K562 (cell line): ENCODE data around the gene PHF12. TPM values are rescaled to one million over a fixed set of nuclear protein-coding genes. Genes with fewer than 3 reads are reported as not detected.

Experiments
- ARID3A ChIP-seq: IDR thresholded peaks from 2 replicates; pipeline ENCODE4 v1.6.1; 2012; ENCODE audit warnings: low read depth, low read length, improper control_type of control experiment, borderline replicate concordance
- ATF6 ChIP-seq: sonication (generic); formaldehyde crosslinking; IDR thresholded peaks from 2 replicates; pipeline ENCODE4 v1.4.0; 2020; ENCODE audit warnings: mild to moderate bottlenecking, missing genetic modification reagents
- DPF2 ChIP-seq: fragments of 450-650 bp; IDR thresholded peaks from 2 replicates; pipeline ENCODE4 v1.6.1; 2016
- E2F1 ChIP-seq: sonication (generic); formaldehyde crosslinking; IDR thresholded peaks from 2 replicates; pipeline ENCODE4 v1.8.1; 2023; ENCODE audit warnings: mild to moderate bottlenecking, missing genetic modification reagents, moderate library complexity
- FOXA3 ChIP-seq, 2 experiments: fragments of 450-650 bp in 1 of 2; sonication (generic) in 1 of 2; formaldehyde crosslinking; IDR thresholded peaks in 1 of 2; conservative IDR thresholded peaks in 1 of 2; 2 replicates each; pipeline versions ENCODE4 v1.4.0 to v1.8.0; 2020 to 2022; ENCODE audit warnings: mild to moderate bottlenecking in 2 of 2, missing genetic modification reagents in 1 of 2
- FOXJ2 ChIP-seq: fragments of 200-800 bp; sonication (Bioruptor generic); IDR thresholded peaks from 2 replicates; pipeline ENCODE4 v1.6.1; 2016; ENCODE audit warnings: missing genetic modification characterization, missing compliant biosample characterization
- FOXP1 ChIP-seq: sonication (generic); formaldehyde crosslinking; IDR thresholded peaks from 2 replicates; pipeline ENCODE4 v1.8.0; 2022; ENCODE audit warnings: mild to moderate bottlenecking, missing genetic modification reagents
- HCFC1 ChIP-seq: IDR thresholded peaks from 2 replicates; pipeline ENCODE4 v1.6.1; 2012; ENCODE audit warnings: low read depth, low read length, improper control_type of control experiment
- MLLT1 ChIP-seq, 2 experiments: fragments of 450-650 bp; IDR thresholded peaks; 2 replicates each; pipeline ENCODE4 v1.6.1; 2016
- RBM14 ChIP-seq: fragments of 200-400 bp; formaldehyde crosslinking; IDR thresholded peaks from 2 replicates; pipeline ENCODE4 v1.6.1; 2018; ENCODE audit warnings: low read depth, mild to moderate bottlenecking, low read length, moderate library complexity, borderline replicate concordance; ENCODE audit not compliant: insufficient read depth
- SLC30A9 ChIP-seq: fragments of 250-450 bp; sonication (Bioruptor Pico); IDR thresholded peaks from 2 replicates; pipeline ENCODE4 v1.8.0; 2022; ENCODE audit warnings: mild to moderate bottlenecking, moderate library complexity
- SPI1 ChIP-seq: IDR thresholded peaks from 2 replicates; pipeline ENCODE4 v1.6.1; 2011; ENCODE audit warnings: low read depth, low read length, control low read depth, borderline replicate concordance
- ZBTB5 ChIP-seq: fragments of 450-650 bp; IDR thresholded peaks from 2 replicates; pipeline ENCODE4 v1.6.1; 2017; ENCODE audit warnings: antibody characterized with exemption
- ZNF282 ChIP-seq: sonication (generic); formaldehyde crosslinking; IDR thresholded peaks from 2 replicates; pipeline ENCODE4 v1.8.1; 2023; ENCODE audit warnings: missing genetic modification reagents
- ZNF324 ChIP-seq: fragments of 250-450 bp; sonication (Bioruptor Pico); IDR thresholded peaks from 2 replicates; pipeline ENCODE4 v1.4.0; 2020; ENCODE audit warnings: mild to moderate bottlenecking
- polyA plus RNA-seq, 8 experiments: library from polyadenylated mRNA; depleted of rRNA in 4 of 8; stranded (reverse) in 5 of 8; unstranded in 3 of 8; fragments of >200 nt; fragmentation: Nextera tagmentation in 2 of 8; fragmentation: Illumina TruSeq in 1 of 8; extraction: Ambion mirVana in 2 of 8; extraction: Trizol in 1 of 8; gene quantifications; 2 replicates each; pipeline versions ENCODE4 v1.2.1 to v1.2.3, GENCODE V29; 2011 to 2014; ENCODE audit warnings: inconsistent platforms in 1 of 8, missing spikeins in 1 of 8
- total RNA-seq, 7 experiments: library from RNA; depleted of rRNA in 6 of 7; stranded (reverse); fragments of >200 nt in 6 of 7; fragmentation: Illumina TruSeq in 2 of 7; extraction: Trizol in 2 of 7; gene quantifications; 2 replicates each; pipeline versions ENCODE4 v1.2.1 to v1.2.3, GENCODE V29; 2011 to 2021; ENCODE audit warnings: low replicate concordance in 1 of 7

PHF12 gene
- total and polyA plus RNA-seq, 9 of the 15 experiments (the other 6 are each of a cell fraction or from before 2014, with no cell fraction given) = 0.82 to 31.3 (median 13.5) TPM

GRCh38 chr17:28950017-28950751, 1.1 kb downstream of the PHF12 start (continued):
- TF ChIP-seq FOXA3 (CRISPR knock-in tag; conservative IDR thresholded peaks at IDR 0.05 in 1 of 2, IDR thresholded peaks at IDR 0.05 in 1 of 2) (no peak), RBM14 (no peak), ARID3A (no peak), ZNF282 (CRISPR knock-in tag) (no peak), SPI1 (peak; percentile 58; the same call in 1 of the 2 replicates), ATF6 (CRISPR knock-in tag) (no peak), HCFC1 (no peak), FOXJ2 (tag) (no peak), SLC30A9 (CRISPR knock-in tag) (no peak), FOXP1 (CRISPR knock-in tag) (no peak), ZNF324 (CRISPR knock-in tag) (no peak), DPF2 (no peak), E2F1 (CRISPR knock-in tag) (no peak), ZBTB5 (no peak), MLLT1 (IDR thresholded peaks at IDR 0.05) (0 out of 4 replicates have a peak, but pooled peaks of 1 of the 2 experiments have one; percentile 8)
